ENCODE results near the gene PHACTR1.

DNA sequence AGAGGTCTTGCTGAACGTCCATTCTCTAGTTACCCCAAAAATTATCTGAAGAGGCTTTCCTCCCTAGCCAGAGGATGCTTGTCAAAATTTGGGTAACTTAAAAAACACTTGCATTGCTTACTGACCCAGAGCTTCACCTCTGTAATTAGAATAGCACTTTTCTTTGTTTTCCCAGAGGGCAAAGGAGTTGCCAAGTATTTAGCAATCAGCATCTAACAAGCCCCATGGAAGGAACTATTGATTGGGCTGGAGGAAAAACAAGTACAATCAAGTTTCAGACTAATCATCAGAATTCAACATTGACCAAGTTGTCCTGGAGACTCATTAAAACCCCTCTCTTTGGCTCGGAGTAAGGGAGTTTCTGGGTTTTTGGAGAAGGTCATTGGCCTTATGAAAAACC, 385.4 kb downstream of the PHACTR1 start:
- TF ChIP-seq, protein P1, sequence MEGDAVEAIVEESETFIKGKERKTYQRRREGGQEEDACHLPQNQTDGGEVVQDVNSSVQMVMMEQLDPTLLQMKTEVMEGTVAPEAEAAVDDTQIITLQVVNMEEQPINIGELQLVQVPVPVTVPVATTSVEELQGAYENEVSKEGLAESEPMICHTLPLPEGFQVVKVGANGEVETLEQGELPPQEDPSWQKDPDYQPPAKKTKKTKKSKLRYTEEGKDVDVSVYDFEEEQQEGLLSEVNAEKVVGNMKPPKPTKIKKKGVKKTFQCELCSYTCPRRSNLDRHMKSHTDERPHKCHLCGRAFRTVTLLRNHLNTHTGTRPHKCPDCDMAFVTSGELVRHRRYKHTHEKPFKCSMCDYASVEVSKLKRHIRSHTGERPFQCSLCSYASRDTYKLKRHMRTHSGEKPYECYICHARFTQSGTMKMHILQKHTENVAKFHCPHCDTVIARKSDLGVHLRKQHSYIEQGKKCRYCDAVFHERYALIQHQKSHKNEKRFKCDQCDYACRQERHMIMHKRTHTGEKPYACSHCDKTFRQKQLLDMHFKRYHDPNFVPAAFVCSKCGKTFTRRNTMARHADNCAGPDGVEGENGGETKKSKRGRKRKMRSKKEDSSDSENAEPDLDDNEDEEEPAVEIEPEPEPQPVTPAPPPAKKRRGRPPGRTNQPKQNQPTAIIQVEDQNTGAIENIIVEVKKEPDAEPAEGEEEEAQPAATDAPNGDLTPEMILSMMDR (IDR thresholded peaks at IDR 0.05), result no peak
- TF ChIP-seq POLR2A (IDR thresholded peaks at IDR 0.05), result no peak
